ENCODE data around the gene DNAI2.
"Not testable (repeated sequence)": the region's sequence is repeated elsewhere in the genome, so short reads cannot be mapped to it uniquely, and the experiment has no call there.

Gene DNAI2

DNA sequence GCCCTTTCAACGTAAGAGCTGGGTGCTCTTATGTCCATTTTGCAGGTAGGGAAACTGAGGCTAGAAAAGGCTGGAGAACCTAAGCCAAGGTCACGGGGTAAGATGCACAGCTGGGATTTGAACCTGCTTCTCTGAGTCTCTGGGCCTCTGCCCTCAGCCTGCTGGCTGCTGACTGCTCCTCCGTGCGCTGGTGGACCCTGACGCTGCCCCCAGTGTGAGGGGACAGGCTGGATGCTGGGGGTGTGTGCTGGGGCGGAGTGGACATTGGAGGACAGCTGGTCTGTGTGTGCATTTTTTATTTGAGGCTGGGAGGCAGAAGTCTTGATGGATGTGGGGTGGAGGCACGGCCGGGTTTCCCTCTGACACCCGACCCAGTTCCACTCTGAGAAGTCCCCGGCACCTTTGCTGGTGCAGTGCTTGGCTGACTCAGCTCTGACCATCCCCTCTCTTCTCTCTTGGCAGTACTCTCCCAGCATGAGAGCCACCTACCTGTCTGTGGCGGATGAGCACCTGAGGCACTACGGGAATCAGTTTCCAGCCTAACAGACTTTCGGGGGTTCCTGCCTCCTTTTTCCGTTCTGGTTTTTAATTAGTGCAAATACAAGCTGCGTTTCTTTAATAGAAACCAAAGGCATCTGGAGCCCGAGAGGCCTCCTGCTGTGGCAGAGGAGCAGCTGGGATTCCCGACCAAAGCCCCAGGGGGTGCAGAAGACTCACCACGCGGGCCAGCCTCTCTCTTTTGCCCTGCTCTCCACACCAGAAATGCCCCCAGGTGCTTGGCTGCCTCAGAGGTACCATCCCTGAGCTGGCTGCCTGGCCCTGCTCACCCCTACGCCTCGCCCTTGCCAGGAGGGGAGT lies 14.1 kb upstream of the DNAI2 start:
- DNase-seq (ENCODE audit: extremely low spot score), result no peak
- POLR2A ChIA-PET, result no interaction called here
- CTCF ChIA-PET, result interaction anchor here (1.1 to 1.6 kb wide), 6 partner anchors 9 to 186 kb away, joined by 3 to 4 read pairs (median 3); no protein-coding TSS in a partner anchor
- no peak for TF ChIP-seq CTCF (IDR thresholded peaks at IDR 0.05; ENCODE audit: control extremely low read depth, extremely low read depth, low read depth, missing control alignments)

DNA sequence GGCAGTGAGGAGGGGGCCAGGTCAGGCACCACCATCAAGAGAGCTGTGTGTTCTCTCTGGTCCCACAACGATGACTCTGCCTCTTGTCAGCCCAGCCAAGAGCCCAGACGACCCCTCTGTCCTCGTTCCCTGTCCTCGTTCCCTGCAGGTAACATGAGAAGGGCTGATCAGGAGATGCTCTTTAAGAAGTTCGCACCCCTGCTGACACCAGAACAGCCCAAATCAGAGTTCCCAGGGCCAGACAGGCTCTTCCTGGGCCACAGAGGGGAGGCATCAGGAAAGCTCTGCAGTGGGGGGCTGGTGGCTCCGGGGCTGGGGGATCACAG lies 13.5 kb upstream of the DNAI2 start:
- ChIA-PET CTCF (interaction anchor here (1.1 to 1.6 kb wide), 5 partner anchors 9 to 185 kb away, joined by 3 to 4 read pairs (median 3); no protein-coding TSS in a partner anchor), POLR2A (no interaction called here)
- DNase-seq (ENCODE audit: extremely low spot score), result no peak
- no peak for TF ChIP-seq CTCF (IDR thresholded peaks at IDR 0.05; ENCODE audit: control extremely low read depth, extremely low read depth, low read depth, missing control alignments)

GRCh38 chr17:74262601-74263000 lies 11.4 kb upstream of the DNAI2 start:
- ChIA-PET CTCF (interaction anchor here (0.9 to 1.4 kb wide), 4 partner anchors 11 to 36 kb away, joined by 3 to 4 read pairs (median 3); no protein-coding TSS in a partner anchor), POLR2A (no interaction called here)
- TF ChIP-seq CTCF (IDR thresholded peaks at IDR 0.05; ENCODE audit: control extremely low read depth, extremely low read depth, low read depth, missing control alignments), result no peak
- DNase-seq (ENCODE audit: extremely low spot score), result no peak

DNA sequence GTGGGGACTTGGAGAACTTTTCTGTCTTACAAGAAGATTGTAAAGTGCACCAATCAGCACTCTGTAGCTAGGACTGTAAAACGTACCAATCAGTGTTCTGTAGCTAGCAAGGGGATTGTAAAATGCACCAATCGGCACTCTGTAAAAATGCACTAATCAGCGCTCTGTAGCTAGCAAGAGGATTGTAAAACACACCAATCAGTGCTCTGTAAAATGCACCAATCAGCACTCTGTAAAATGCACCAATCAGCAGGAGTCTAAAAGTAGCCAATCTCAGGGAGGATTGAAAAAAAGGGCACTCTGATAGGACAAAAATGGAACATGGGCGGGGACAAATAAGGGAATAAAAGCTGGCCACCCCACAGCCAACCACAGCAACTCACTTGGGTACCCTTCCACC lies 7.0 kb upstream of the DNAI2 start:
- POLR2A ChIA-PET, result not testable (repeated sequence)

DNA sequence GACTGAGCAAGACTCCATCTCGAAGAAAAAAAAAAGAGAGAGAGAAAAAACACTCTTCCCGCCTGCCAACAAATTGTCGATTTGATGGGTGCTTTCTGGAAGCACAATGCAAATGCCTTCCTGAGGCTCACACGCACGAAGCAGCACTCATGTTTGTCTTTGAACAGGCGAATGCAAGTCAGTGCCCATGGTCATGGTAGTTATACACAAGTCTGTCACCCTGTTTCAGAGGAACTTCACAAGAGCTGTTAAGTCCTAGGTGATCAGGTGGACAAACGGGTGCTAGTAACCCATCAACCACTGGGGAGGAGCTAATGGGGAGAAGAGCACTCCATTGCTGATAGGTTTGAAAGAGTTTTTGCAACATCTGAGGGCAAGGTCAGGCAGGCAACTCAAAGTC lies 6.5 kb upstream of the DNAI2 start:
- DNase-seq (ENCODE audit: extremely low spot score), result no peak
- ChIA-PET CTCF (interaction anchor here (1.3 kb wide), 1 partner anchor 33 kb away, joined by 5 read pairs; no protein-coding TSS in a partner anchor), POLR2A (interaction anchor here (0.7 kb wide), 1 partner anchor 37 kb away, joined by 3 read pairs; no protein-coding TSS in a partner anchor)
- no peak for TF ChIP-seq CTCF (IDR thresholded peaks at IDR 0.05; ENCODE audit: control extremely low read depth, extremely low read depth, low read depth, missing control alignments)

More for the DNA sequence above, 7.0 kb upstream of the DNAI2 start:
- CTCF ChIA-PET, result interaction anchor here (1.3 kb wide), 1 partner anchor 34 kb away, joined by 5 read pairs; no protein-coding TSS in a partner anchor
- not testable (repeated sequence) for DNase-seq (ENCODE audit: extremely low spot score)

DNA sequence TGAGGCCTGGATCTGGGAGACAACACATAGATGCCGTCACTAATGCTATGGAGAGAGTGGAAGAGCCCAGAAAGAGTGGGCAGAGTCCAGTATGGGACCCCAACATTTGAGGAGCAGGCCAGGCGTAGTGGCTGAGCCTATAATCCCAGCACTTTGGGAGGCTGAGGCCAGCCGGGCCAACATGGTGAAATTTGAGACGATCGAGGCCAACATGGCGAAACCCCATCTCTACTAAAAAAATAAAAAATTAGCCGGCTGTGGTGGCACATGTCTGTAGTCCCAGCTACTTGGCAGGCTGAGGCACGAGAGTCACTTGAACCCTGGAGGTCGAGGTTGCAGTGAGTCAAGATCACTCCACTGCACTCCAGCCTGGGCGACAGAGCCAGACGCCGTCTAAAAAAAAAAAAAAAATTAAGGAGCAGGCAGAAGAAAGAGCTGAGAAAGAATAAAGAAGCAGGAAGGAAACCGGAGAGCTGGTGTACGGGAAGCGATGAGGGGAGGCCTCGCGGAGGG lies 6.0 kb upstream of the DNAI2 start:
- no peak for TF ChIP-seq CTCF (IDR thresholded peaks at IDR 0.05; ENCODE audit: control extremely low read depth, extremely low read depth, low read depth, missing control alignments)
- no peak for DNase-seq (ENCODE audit: extremely low spot score)
- ChIA-PET CTCF (interaction anchor here (1.3 kb wide), 1 partner anchor 33 kb away, joined by 5 read pairs; no protein-coding TSS in a partner anchor), POLR2A (interaction anchor here (0.7 kb wide), 1 partner anchor 38 kb away, joined by 3 read pairs; no protein-coding TSS in a partner anchor)

GRCh38 chr17:74268558-74268957 lies 5.5 kb upstream of the DNAI2 start:
- ChIA-PET CTCF (interaction anchor here (1.4 kb wide), 1 partner anchor 9 kb away, joined by 3 read pairs; no protein-coding TSS in a partner anchor), POLR2A (no interaction called here)
- no peak for DNase-seq (ENCODE audit: extremely low spot score)
- no peak for TF ChIP-seq CTCF (IDR thresholded peaks at IDR 0.05; ENCODE audit: control extremely low read depth, extremely low read depth, low read depth, missing control alignments)
